Prostate gland (tissue), 2 donors: ENCODE data around the gene POLQ. TPM values are rescaled to one million over a fixed set of nuclear protein-coding genes. Genes with fewer than 3 reads are reported as not detected.
A peak's percentile ranks its signal among the peaks of the same experiment; 100 is the strongest.

Source experiments
- DNase-seq: peaks from one replicate; pipeline ENCODE4 v3.0.0-alpha.2; 2019; ENCODE audit warnings: low spot score
- H3K27ac ChIP-seq, 2 donors: fragments of 200-600 bp; sonication (generic); 2 replicates each; pipeline ENCODE4 v1.5.1; 2017 to 2019
- H3K27me3 ChIP-seq: fragments of 200-600 bp; sonication (generic); replicated peaks from 2 replicates; pipeline ENCODE4 v1.5.1; 2019; ENCODE audit not compliant: insufficient read depth
- H3K36me3 ChIP-seq, 2 donors: fragments of 200-600 bp; sonication (generic); 1 replicate in 1 of 2; 2 replicates in 1 of 2; pipeline versions ENCODE4 v1.5.1 to v1.8.1; 2017 to 2019
- H3K4me1 ChIP-seq: fragments of 200-600 bp; sonication (generic); replicated peaks from 2 replicates; pipeline ENCODE4 v1.5.1; 2019
- H3K4me3 ChIP-seq, 2 donors: fragments of 200-600 bp; sonication (generic); 2 replicates each; pipeline ENCODE4 v1.5.1; 2017 to 2019
- H3K9me3 ChIP-seq: fragments of 200-600 bp; sonication (generic); 2 replicates; pipeline ENCODE4 v1.5.1; 2017
- CTCF ChIP-seq, 4 experiments: fragments of 200-600 bp in 2 of 4; fragments of 450-650 bp in 2 of 4; sonication (generic) in 2 of 4; IDR thresholded peaks; 1 replicate in 3 of 4; 2 replicates in 1 of 4; pipeline ENCODE4 v1.5.1; 2016 to 2019; ENCODE audit warnings: antibody characterized with exemption in 4 of 4, mild to moderate bottlenecking in 2 of 4, moderate library complexity in 2 of 4
- POLR2A ChIP-seq: fragments of 450-650 bp; IDR thresholded peaks from one replicate; pipeline ENCODE4 v1.6.1; 2016; ENCODE audit warnings: antibody characterized with exemption, mild to moderate bottlenecking
- POLR2AphosphoS5 ChIP-seq: sonication (generic); formaldehyde crosslinking; IDR thresholded peaks from one replicate; pipeline ENCODE4 v1.6.1; 2017; ENCODE audit warnings: antibody characterized with exemption
- WGBS: methylation state at CpG from one replicate; pipeline ENCODE4 v1.1.5; 2018; 5-methylcytosine and 5-hydroxymethylcytosine counted together
- intact Hi-C: fragments of 100-400 bp; cut with DNase I; formaldehyde crosslinking; loops from one replicate; pipeline ENCODE4 v1.14.2; 2022
- total RNA-seq, 2 donors: library from RNA; depleted of rRNA; stranded (reverse); fragments of >200 nt; gene quantifications; one replicate each; pipeline ENCODE4 v1.1.0, GENCODE V29; 2016

POLQ gene
- total RNA-seq, 2 donors from 2014 or later, result 1.0 to 3.0 TPM

DNA sequence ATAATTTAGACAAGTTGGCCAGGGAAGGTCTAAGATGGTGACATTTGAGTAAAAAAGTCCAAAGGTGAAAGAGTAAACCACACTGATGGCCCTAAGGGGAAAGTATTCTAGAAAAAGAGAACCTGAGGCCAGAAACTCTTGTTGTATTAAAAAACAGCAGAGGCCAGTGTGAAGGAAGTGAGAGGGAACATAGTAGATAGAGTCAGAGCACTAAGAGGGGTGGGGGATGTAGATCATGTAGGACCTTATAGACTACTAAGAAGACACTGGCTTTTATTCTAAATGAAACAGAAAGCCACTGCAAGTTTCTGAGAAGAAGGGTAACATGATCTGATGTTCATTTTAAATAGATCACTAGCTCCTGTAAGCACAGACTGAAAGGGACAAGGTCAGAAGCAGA, 14.5 kb downstream of the POLQ start:
- Histone ChIP-seq H3K27ac (no peak overlapping the region), H3K36me3 (no peaks in the 10 kb centered on the region), H3K4me1 (no peaks in the 10 kb centered on the region), H3K4me3 (no peak overlapping the region), H3K9me3 (no peaks in the 10 kb centered on the region), H3K27me3 (no peaks in the 10 kb centered on the region)
- DNase-seq, result no peak
- intact Hi-C loops, result no loop called here
- no peak for TF ChIP-seq POLR2AphosphoS5
- TF ChIP-seq CTCF (IDR thresholded peaks at IDR 0.05), result no peak
- TF ChIP-seq POLR2A, result no peak

GRCh38 chr3:121529308-121529707, 16.5 kb downstream of the POLQ start:
- WGBS, result 42% methylated on average over 3 of the region's 3 CpGs
- TF ChIP-seq POLR2A, result no peak
- TF ChIP-seq POLR2AphosphoS5, result no peak
- TF ChIP-seq CTCF (IDR thresholded peaks at IDR 0.05), result peak in 1 of 4 experiments; percentile 34
- intact Hi-C loops, result loop anchor here (10.0 kb wide), 1 partner anchor 965 kb away; no protein-coding TSS in a partner anchor

DNA sequence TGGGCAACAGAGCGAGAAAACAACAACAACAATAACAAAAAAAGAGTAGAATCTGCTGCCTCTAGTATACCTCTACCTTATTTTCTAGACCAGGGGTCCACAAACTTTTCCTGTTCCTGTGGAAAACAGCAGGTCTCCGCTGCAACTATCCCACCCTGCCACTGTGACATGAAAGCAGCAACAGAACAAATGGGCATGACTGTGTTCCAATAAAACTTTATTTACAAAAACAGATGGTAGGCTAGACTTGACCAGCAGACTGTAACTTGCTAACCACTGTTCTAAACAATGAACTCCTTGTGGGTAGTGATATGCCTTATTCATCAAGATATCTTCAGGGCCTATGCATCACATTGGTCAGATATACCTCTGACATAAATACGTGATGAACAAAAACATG, 25.3 kb downstream of the POLQ start:
- no peaks in the 10 kb centered on the region for H3K36me3 ChIP-seq
- 97% methylated on average over 3 of the region's 3 CpGs for WGBS
- H3K4me3 ChIP-seq, result no peak overlapping the region
- no peak for DNase-seq
- no peaks in the 10 kb centered on the region for H3K4me1 ChIP-seq
- H3K9me3 ChIP-seq, result no peaks in the 10 kb centered on the region
- H3K27ac ChIP-seq, result no peak overlapping the region
- intact Hi-C loops, result loop anchor here (10.0 kb wide), 1 partner anchor 956 kb away; no protein-coding TSS in a partner anchor
- TF ChIP-seq POLR2A (no peak), CTCF (IDR thresholded peaks at IDR 0.05) (no peak), POLR2AphosphoS5 (no peak)
- no peaks in the 10 kb centered on the region for H3K27me3 ChIP-seq

More at GRCh38 chr3:121529308-121529707, 16.5 kb downstream of the POLQ start:
- Histone ChIP-seq H3K9me3 (no peaks in the 10 kb centered on the region), H3K36me3 (no peaks in the 10 kb centered on the region), H3K4me1 (no peaks in the 10 kb centered on the region), H3K27ac (no peak overlapping the region), H3K4me3 (no peak overlapping the region), H3K27me3 (no peaks in the 10 kb centered on the region)
- no peak for DNase-seq

- no peak for DNase-seq
- Histone ChIP-seq H3K27me3 (no peaks in the 10 kb centered on the region), H3K4me1 (no peaks in the 10 kb centered on the region), H3K4me3 (no peak overlapping the region), H3K36me3 (no peaks in the 10 kb centered on the region), H3K27ac (no peak overlapping the region), H3K9me3 (no peaks in the 10 kb centered on the region)
- intact Hi-C loops, result no loop called here
- 77% methylated on average over 5 of the region's 5 CpGs for WGBS
- TF ChIP-seq POLR2A (no peak), POLR2AphosphoS5 (no peak), CTCF (IDR thresholded peaks at IDR 0.05) (no peak)
These were observed 27.7 kb downstream of the POLQ start for GRCh38 chr3:121517953-121518655.

GRCh38 chr3:121515862-121516261, 29.9 kb downstream of the POLQ start:
- TF ChIP-seq POLR2AphosphoS5 (no peak), POLR2A (no peak), CTCF (IDR thresholded peaks at IDR 0.05) (no peak)
- H3K27ac ChIP-seq, result no peak overlapping the region
- no peaks in the 10 kb centered on the region for H3K27me3 ChIP-seq
- DNase-seq, result no peak
- intact Hi-C loops, result no loop called here
- H3K36me3 ChIP-seq, result no peaks in the 10 kb centered on the region
- no peaks in the 10 kb centered on the region for H3K9me3 ChIP-seq
- H3K4me1 ChIP-seq, result no peaks in the 10 kb centered on the region
- H3K4me3 ChIP-seq, result no peak overlapping the region
